SH-SY5Y (cell line): Measurements from ENCODE around the gene UTY.

ENCODE experiments used
- GATA2 ChIP-seq: IDR thresholded peaks from 2 replicates; pipeline ENCODE4 v1.6.1; 2011; ENCODE audit warnings: mild to moderate bottlenecking, low read depth, low read length
- GATA3 ChIP-seq: IDR thresholded peaks from 2 replicates; pipeline ENCODE4 v1.6.1; 2011; ENCODE audit warnings: low read depth, mild to moderate bottlenecking, low read length, moderate library complexity

- TF ChIP-seq GATA2 (no peak), GATA3 (no peak)
These were observed 184.8 kb downstream of the UTY start for GRCh38 chrY:13295026-13295425.
